H1 (cell line): ENCODE data around the gene YAF2. TPM values are rescaled to one million over a fixed set of nuclear protein-coding genes. Genes with fewer than 3 reads are reported as not detected.

Source experiments
- MAFK ChIP-seq: IDR thresholded peaks from 2 replicates; pipeline ENCODE4 v1.6.1; 2012; ENCODE audit warnings: low read depth, mild to moderate bottlenecking, improper control_type of control experiment, low read length
- RNF2 ChIP-seq: fragments of 200-900, 300-1000 bp; sonication (generic); IDR thresholded peaks from 2 replicates; pipeline ENCODE4 v1.7.1; 2016; ENCODE audit warnings: borderline replicate concordance, low read depth, mild to moderate bottlenecking, antibody characterized with exemption, low read length; ENCODE audit not compliant: poor library complexity, severe bottlenecking; ENCODE audit errors: missing control alignments
- polyA plus RNA-seq, 7 experiments: library from polyadenylated mRNA; depleted of rRNA in 3 of 7; stranded (reverse) in 5 of 7; unstranded in 2 of 7; fragments of >200 nt in 5 of 7; fragments of 200-250 nt in 2 of 7; gene quantifications; 1 replicate in 5 of 7; 2 replicates in 1 of 7; 4 replicates in 1 of 7; pipeline versions ENCODE4 v1.2.1 to v1.2.3, GENCODE V29; 2011 to 2013; ENCODE audit warnings: missing spikeins in 2 of 7, mixed read lengths in 2 of 7
- total RNA-seq: library from RNA; stranded (reverse); fragmentation: NEBNext Ultra II Directional; extraction: Animal tissue kit (Norgen Biotek cat#: 25700); gene quantifications from 2 replicates; pipeline ENCODE4 v1.2.1, GENCODE V29; 2021

The YAF2 gene
- total and polyA plus RNA-seq, 2 of the 8 experiments (the other 6 are each of a cell fraction or from before 2014, with no cell fraction given) = 0.50 to 2.2 TPM

GRCh38 chr12:42221726-42222125 is 16.3 kb downstream of the YAF2 start (continued):
- TF ChIP-seq RNF2 (no peak), MAFK (no peak)
